Midbrain (tissue), 1 donor: ENCODE results near the gene CIC.

ENCODE experiments used
- DNase-seq: peaks from one replicate; lab custom pipeline; 2025; lab: John Stamatoyannopoulos, UW

The CIC gene

GRCh38 chr19:42277821-42278451, 8.9 kb downstream of the CIC start:
- no peak for DNase-seq

- DNase-seq, result no peak
These were observed 9.6 kb downstream of the CIC start for GRCh38 chr19:42278452-42279154.

GRCh38 chr19:42279155-42279901, 10.3 kb downstream of the CIC start:
- DNase-seq, result no peak

- peak; percentile 93 for DNase-seq
These were observed 11.1 kb downstream of the CIC start for GRCh38 chr19:42279902-42280814.

- peak; percentile 72 for DNase-seq
These were observed 11.7 kb downstream of the CIC start for GRCh38 chr19:42280815-42281145.

GRCh38 chr19:42281146-42281826, 12.2 kb downstream of the CIC start:
- peak; percentile 65 for DNase-seq

- DNase-seq, result peak; percentile 32
These were observed 13.0 kb downstream of the CIC start for GRCh38 chr19:42281827-42282762.

- DNase-seq, result no peak
These were observed 13.8 kb downstream of the CIC start for GRCh38 chr19:42282819-42283187.

GRCh38 chr19:42283188-42284065, 14.4 kb downstream of the CIC start:
- DNase-seq, result peak; percentile 93

GRCh38 chr19:42284066-42284501, 15.0 kb downstream of the CIC start:
- peak; percentile 81 for DNase-seq

- no peak for DNase-seq
These were observed 15.7 kb downstream of the CIC start for GRCh38 chr19:42284591-42285341.

GRCh38 chr19:42285541-42285941, 16.5 kb downstream of the CIC start:
- no peak for DNase-seq

- DNase-seq, result no peak
These were observed 16.9 kb downstream of the CIC start for GRCh38 chr19:42285988-42286348.

GRCh38 chr19:42286349-42287016, 17.4 kb downstream of the CIC start:
- DNase-seq, result peak; percentile 27

- no peak for DNase-seq
These were observed 18.2 kb downstream of the CIC start for GRCh38 chr19:42287017-42287826.

- no peak for DNase-seq
These were observed 18.7 kb downstream of the CIC start for GRCh38 chr19:42287827-42288107.

- DNase-seq, result no peak
These were observed 19.3 kb downstream of the CIC start for GRCh38 chr19:42288387-42288786.
